OCI-LY1 (cell line): ENCODE measurements around the gene RECQL5.

ENCODE experiments used
- CTCF ChIP-seq: fragments of 200-600 bp; sonication (generic), shearing (Covaris generic); IDR thresholded peaks from 2 replicates; pipeline ENCODE4 v1.5.1; 2017; ENCODE audit warnings: mild to moderate bottlenecking, antibody characterized with exemption, low read length, moderate library complexity, mixed read lengths
- EZH2 ChIP-seq: fragments of 200-600 bp; sonication (generic), shearing (Covaris generic); IDR thresholded peaks from 2 replicates; pipeline ENCODE4 v1.8.0; 2017; ENCODE audit warnings: borderline replicate concordance, mixed run types, mild to moderate bottlenecking, antibody characterized with exemption, low read length, moderate library complexity, mixed read lengths

- TF ChIP-seq CTCF (no peak), EZH2 (no peak)
Measured at GRCh38 chr17:75622771-75623273, 44.1 kb downstream of the RECQL5 start.
